Neural cell (in vitro differentiated cells): Measurements from ENCODE around the gene NEDD4L.

ENCODE experiments used
- EZH2 ChIP-seq: fragments of 200-600, 300-800 bp; shearing (Covaris generic), sonication (generic); IDR thresholded peaks from 2 replicates; pipeline ENCODE4 v1.6.1; 2014; ENCODE audit warnings: antibody characterized with exemption, low read length, borderline replicate concordance, mild to moderate bottlenecking; ENCODE audit not compliant: insufficient read depth, poor library complexity, severe bottlenecking
- RAD21 ChIP-seq: fragments of 450-650 bp; conservative IDR thresholded peaks from 2 replicates; pipeline ENCODE4 v1.6.1; 2014; ENCODE audit warnings: antibody characterized with exemption, mild to moderate bottlenecking, moderate library complexity
- TAF1 ChIP-seq: IDR thresholded peaks from 2 replicates; pipeline ENCODE4 v1.6.1; 2012; ENCODE audit warnings: low read depth

GRCh38 chr18:58300867-58301266 is 256.8 kb downstream of the NEDD4L start:
- no peak for TF ChIP-seq TAF1
- TF ChIP-seq RAD21: no peak
- TF ChIP-seq EZH2: no peak
